PC-9 (cell line): ENCODE measurements around the gene LILRA2.

ENCODE experiments used
- EZH2 ChIP-seq: fragments of 200-600 bp; sonication (generic); IDR thresholded peaks from 2 replicates; pipeline ENCODE4 v1.8.0; 2017; ENCODE audit warnings: antibody characterized with exemption, low read depth
- TF ChIP-seq, protein P1 (sequence below): fragments of 200-600 bp; sonication (generic); conservative IDR thresholded peaks from 2 replicates; pipeline ENCODE4 v1.6.1; 2017; ENCODE audit warnings: mixed run types, antibody characterized with exemption, mild to moderate bottlenecking, moderate library complexity

DNA sequence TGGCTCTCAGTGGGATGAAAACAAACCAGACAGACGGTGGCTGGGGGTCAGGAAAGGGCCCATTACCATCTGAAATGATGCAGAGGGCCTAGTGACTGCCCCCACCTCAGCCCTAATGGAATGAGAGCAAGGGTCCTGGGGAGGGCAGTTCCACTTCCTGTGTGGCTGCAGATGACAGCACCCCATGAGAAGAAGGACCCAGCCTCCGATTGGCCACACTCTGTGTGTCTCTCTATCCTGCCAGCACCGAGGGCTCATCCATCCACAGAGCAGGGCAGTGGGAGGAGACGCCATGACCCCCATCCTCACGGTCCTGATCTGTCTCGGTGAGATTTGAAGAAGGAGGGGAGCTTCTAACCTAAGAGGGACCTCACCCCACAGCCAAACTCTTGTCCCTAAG is 57.2 kb downstream of the LILRA2 start:
- no peak for TF ChIP-seq EZH2
- TF ChIP-seq, protein P1, sequence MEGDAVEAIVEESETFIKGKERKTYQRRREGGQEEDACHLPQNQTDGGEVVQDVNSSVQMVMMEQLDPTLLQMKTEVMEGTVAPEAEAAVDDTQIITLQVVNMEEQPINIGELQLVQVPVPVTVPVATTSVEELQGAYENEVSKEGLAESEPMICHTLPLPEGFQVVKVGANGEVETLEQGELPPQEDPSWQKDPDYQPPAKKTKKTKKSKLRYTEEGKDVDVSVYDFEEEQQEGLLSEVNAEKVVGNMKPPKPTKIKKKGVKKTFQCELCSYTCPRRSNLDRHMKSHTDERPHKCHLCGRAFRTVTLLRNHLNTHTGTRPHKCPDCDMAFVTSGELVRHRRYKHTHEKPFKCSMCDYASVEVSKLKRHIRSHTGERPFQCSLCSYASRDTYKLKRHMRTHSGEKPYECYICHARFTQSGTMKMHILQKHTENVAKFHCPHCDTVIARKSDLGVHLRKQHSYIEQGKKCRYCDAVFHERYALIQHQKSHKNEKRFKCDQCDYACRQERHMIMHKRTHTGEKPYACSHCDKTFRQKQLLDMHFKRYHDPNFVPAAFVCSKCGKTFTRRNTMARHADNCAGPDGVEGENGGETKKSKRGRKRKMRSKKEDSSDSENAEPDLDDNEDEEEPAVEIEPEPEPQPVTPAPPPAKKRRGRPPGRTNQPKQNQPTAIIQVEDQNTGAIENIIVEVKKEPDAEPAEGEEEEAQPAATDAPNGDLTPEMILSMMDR = no peak
